Panc1 (cell line): ENCODE data around the gene PPP4R3B.

Source experiments
- POLR2AphosphoS5 ChIP-seq: IDR thresholded peaks from 2 replicates; pipeline ENCODE4 v1.6.1; 2012; ENCODE audit warnings: mild to moderate bottlenecking, low read depth, low read length, moderate library complexity
- SIN3A ChIP-seq: IDR thresholded peaks from 2 replicates; pipeline ENCODE4 v1.6.1; 2012; ENCODE audit warnings: low read depth, mild to moderate bottlenecking, low read length, moderate library complexity, borderline replicate concordance; ENCODE audit not compliant: insufficient read depth
- TF ChIP-seq, protein P1 (sequence below): fragments of 450-650 bp; IDR thresholded peaks from 2 replicates; pipeline ENCODE4 v1.5.1; 2017; ENCODE audit warnings: mild to moderate bottlenecking
- TF ChIP-seq, protein P2 (sequence below), 2 experiments: IDR thresholded peaks; 2 replicates each; pipeline ENCODE4 v1.6.1; 2011 to 2012; ENCODE audit warnings: low read depth in 2 of 2, control low read depth in 1 of 2, low read length in 1 of 2, mild to moderate bottlenecking in 1 of 2, moderate library complexity in 1 of 2; ENCODE audit not compliant: insufficient read depth in 1 of 2

DNA sequence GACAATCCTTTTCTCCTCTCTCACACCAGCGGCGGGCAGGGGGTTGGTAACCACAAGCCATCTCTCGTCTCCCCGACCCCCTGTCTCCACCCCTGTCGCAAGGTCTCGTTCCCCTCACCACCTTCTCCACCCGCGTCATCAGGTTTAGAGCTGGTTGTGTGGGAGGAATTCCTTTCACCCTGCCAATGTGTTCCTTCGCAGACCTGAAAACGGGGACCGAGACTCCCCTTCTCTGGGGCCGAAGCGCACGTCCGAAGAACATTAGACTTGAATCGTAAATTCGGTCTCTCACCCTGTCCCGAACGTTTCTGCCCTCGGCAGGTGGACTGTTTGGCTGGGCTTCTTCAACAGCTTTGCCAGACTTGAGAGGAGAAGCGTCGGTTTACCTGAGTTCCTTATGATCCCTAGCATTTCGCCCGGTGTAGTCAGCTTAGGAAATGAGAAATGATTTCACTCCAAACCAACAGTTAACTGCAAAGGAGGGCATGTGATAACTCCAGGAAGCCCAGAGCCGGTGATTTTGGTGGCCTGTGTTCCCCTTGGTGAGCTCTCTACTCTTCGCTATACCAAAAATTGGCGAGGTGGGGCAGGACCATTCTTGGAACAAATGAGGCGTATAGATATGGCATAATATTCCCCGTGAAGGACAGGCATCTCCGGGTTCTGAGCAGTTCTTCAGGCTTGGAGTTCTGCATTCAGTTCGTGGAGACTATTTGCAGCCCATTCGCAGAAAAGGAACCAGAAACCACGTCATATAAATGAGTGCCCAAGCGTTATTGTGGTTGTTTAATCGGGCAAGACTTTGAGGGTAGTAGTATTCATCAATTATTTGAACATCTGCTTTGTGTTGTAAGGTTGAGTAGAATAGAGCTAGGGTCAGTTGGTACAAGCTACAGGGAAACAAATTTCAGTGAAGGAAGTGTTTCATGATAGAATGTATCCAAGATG, 97.2 kb downstream of the PPP4R3B start:
- TF ChIP-seq, protein P1, sequence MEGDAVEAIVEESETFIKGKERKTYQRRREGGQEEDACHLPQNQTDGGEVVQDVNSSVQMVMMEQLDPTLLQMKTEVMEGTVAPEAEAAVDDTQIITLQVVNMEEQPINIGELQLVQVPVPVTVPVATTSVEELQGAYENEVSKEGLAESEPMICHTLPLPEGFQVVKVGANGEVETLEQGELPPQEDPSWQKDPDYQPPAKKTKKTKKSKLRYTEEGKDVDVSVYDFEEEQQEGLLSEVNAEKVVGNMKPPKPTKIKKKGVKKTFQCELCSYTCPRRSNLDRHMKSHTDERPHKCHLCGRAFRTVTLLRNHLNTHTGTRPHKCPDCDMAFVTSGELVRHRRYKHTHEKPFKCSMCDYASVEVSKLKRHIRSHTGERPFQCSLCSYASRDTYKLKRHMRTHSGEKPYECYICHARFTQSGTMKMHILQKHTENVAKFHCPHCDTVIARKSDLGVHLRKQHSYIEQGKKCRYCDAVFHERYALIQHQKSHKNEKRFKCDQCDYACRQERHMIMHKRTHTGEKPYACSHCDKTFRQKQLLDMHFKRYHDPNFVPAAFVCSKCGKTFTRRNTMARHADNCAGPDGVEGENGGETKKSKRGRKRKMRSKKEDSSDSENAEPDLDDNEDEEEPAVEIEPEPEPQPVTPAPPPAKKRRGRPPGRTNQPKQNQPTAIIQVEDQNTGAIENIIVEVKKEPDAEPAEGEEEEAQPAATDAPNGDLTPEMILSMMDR: no peak
- TF ChIP-seq POLR2AphosphoS5 (no peak), SIN3A (no peak)
- TF ChIP-seq, protein P2, sequence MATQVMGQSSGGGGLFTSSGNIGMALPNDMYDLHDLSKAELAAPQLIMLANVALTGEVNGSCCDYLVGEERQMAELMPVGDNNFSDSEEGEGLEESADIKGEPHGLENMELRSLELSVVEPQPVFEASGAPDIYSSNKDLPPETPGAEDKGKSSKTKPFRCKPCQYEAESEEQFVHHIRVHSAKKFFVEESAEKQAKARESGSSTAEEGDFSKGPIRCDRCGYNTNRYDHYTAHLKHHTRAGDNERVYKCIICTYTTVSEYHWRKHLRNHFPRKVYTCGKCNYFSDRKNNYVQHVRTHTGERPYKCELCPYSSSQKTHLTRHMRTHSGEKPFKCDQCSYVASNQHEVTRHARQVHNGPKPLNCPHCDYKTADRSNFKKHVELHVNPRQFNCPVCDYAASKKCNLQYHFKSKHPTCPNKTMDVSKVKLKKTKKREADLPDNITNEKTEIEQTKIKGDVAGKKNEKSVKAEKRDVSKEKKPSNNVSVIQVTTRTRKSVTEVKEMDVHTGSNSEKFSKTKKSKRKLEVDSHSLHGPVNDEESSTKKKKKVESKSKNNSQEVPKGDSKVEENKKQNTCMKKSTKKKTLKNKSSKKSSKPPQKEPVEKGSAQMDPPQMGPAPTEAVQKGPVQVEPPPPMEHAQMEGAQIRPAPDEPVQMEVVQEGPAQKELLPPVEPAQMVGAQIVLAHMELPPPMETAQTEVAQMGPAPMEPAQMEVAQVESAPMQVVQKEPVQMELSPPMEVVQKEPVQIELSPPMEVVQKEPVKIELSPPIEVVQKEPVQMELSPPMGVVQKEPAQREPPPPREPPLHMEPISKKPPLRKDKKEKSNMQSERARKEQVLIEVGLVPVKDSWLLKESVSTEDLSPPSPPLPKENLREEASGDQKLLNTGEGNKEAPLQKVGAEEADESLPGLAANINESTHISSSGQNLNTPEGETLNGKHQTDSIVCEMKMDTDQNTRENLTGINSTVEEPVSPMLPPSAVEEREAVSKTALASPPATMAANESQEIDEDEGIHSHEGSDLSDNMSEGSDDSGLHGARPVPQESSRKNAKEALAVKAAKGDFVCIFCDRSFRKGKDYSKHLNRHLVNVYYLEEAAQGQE (IDR thresholded peaks at IDR 0.05; ENCODE audit: insufficient read depth in 1 of 2, low read depth in 2 of 2, low read length in 1 of 2): no peak
